KMS-11 (cell line): ENCODE measurements around the gene PCNX1.
A peak's percentile ranks its signal among the peaks of the same experiment; 100 is the strongest.
"Not testable (repeated sequence)": the region's sequence is repeated elsewhere in the genome, so short reads cannot be mapped to it uniquely, and the experiment has no call there.

Source experiments
- H2AFZ ChIP-seq: fragments of 200-600 bp; sonication (generic); 2 replicates; pipeline ENCODE4 v1.6.1; 2016; ENCODE audit warnings: antibody characterized with exemption, mixed run types, low read depth
- H3K27ac ChIP-seq: fragments of 200-600 bp; sonication (generic); 2 replicates; pipeline ENCODE4 v1.6.1; 2016; ENCODE audit warnings: mild to moderate bottlenecking, mixed run types
- H3K27me3 ChIP-seq: fragments of 200-600 bp; sonication (generic); 2 replicates; pipeline ENCODE4 v1.6.1; 2017; ENCODE audit warnings: mild to moderate bottlenecking, low read depth, mixed run types, moderate library complexity; ENCODE audit not compliant: insufficient read depth
- H3K36me3 ChIP-seq: fragments of 200-600 bp; sonication (generic); 2 replicates; pipeline ENCODE4 v1.6.1; 2017; ENCODE audit warnings: mild to moderate bottlenecking, mixed run types; ENCODE audit not compliant: insufficient read depth
- H3K4me1 ChIP-seq: fragments of 200-600 bp; sonication (generic); 2 replicates; pipeline ENCODE4 v1.6.1; 2016; ENCODE audit warnings: mild to moderate bottlenecking, low read depth, mixed run types; ENCODE audit not compliant: poor library complexity, severe bottlenecking
- H3K4me2 ChIP-seq: fragments of 200-600 bp; sonication (generic); 2 replicates; pipeline ENCODE4 v1.7.0; 2016; ENCODE audit warnings: mild to moderate bottlenecking, mixed run types
- H3K4me3 ChIP-seq: fragments of 200-600 bp; sonication (generic); IDR thresholded peaks from 2 replicates; pipeline ENCODE4 v1.6.1; 2017; ENCODE audit warnings: low read depth, low read length, mixed read lengths; ENCODE audit not compliant: insufficient read depth
- H3K79me2 ChIP-seq: fragments of 200-600 bp; sonication (generic); 2 replicates; pipeline ENCODE4 v1.6.1; 2016; ENCODE audit warnings: low read depth, mixed run types; ENCODE audit not compliant: insufficient read depth
- H3K9ac ChIP-seq: fragments of 200-600 bp; sonication (generic); 2 replicates; pipeline ENCODE4 v1.6.1; 2016; ENCODE audit warnings: mild to moderate bottlenecking, mixed run types
- H4K20me1 ChIP-seq: fragments of 200-600 bp; sonication (generic); 2 replicates; pipeline ENCODE4 v1.6.1; 2016; ENCODE audit warnings: mild to moderate bottlenecking, mixed run types; ENCODE audit not compliant: insufficient read depth
- CTCF ChIP-seq: fragments of 200-600 bp; sonication (generic); conservative IDR thresholded peaks from 2 replicates; pipeline ENCODE4 v1.6.1; 2017; ENCODE audit warnings: low read depth, mild to moderate bottlenecking, antibody characterized with exemption, low read length, moderate library complexity, mixed read lengths

The PCNX1 gene

DNA sequence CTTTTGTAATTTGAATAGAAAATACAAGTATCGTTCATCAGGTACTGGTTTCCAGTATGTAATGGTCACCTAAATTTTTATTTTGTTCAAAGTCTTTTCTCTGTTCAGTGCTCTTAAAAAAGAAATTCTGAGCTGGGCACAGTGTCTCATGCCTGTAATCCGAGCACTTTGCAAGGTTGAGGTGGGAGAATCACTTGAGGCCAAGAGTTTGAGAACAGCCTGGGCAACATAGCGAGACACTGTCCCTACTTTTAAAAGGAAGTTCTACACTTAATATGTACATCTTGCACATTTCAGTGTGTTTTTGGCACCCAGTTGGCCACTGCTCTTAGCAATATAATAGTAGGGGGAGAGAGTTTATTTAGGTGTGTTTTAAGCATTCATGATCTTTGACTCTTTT, 27.9 kb downstream of the PCNX1 start:
- Histone ChIP-seq H3K9ac (no peak overlapping the region), H2AFZ (no peak overlapping the region), H4K20me1 (no peaks in the 10 kb centered on the region), H3K27ac (peak overlapping the region; percentile 46; the same call in 1 of the 2 replicates), H3K4me1 (peaks cover 22% of the 10 kb centered on the region), H3K79me2 (peaks cover 24% of the 10 kb centered on the region; the same call in 1 of the 2 replicates), H3K4me2 (0 out of 2 replicates have a peak overlapping the region, but pooled peaks have one; percentile 3), H3K27me3 (no peaks in the 10 kb centered on the region), H3K4me3 (no peak overlapping the region), H3K36me3 (no peaks in the 10 kb centered on the region)
- no peak for TF ChIP-seq CTCF

- H3K27me3 ChIP-seq, H3K4me1 ChIP-seq, H3K79me2 ChIP-seq: not testable (repeated sequence)
Observed at GRCh38 chr14:70939693-70940092, 32.4 kb downstream of the PCNX1 start.

GRCh38 chr14:70941637-70942341, 34.5 kb downstream of the PCNX1 start:
- not testable (repeated sequence) for H3K79me2 ChIP-seq, H3K4me1 ChIP-seq, H3K4me3 ChIP-seq, H3K9ac ChIP-seq, H2AFZ ChIP-seq, H3K4me2 ChIP-seq, H3K27me3 ChIP-seq, H3K36me3 ChIP-seq, H3K27ac ChIP-seq, H4K20me1 ChIP-seq

More at GRCh38 chr14:70939693-70940092, 32.4 kb downstream of the PCNX1 start:
- H3K4me2 ChIP-seq, H3K4me3 ChIP-seq, H3K36me3 ChIP-seq, H3K27ac ChIP-seq, H2AFZ ChIP-seq, H4K20me1 ChIP-seq, H3K9ac ChIP-seq: not testable (repeated sequence)

GRCh38 chr14:70942342-70942706, 35.1 kb downstream of the PCNX1 start:
- no peak for TF ChIP-seq CTCF
- Histone ChIP-seq H3K4me3 (no peak overlapping the region), H3K36me3 (no peaks in the 10 kb centered on the region), H3K9ac (no peak overlapping the region), H3K79me2 (no peaks in the 10 kb centered on the region; the same call in 1 of the 2 replicates), H2AFZ (no peak overlapping the region), H3K27ac (no peak overlapping the region), H3K4me2 (no peak overlapping the region), H4K20me1 (no peaks in the 10 kb centered on the region), H3K27me3 (no peaks in the 10 kb centered on the region), H3K4me1 (no peaks in the 10 kb centered on the region)

DNA sequence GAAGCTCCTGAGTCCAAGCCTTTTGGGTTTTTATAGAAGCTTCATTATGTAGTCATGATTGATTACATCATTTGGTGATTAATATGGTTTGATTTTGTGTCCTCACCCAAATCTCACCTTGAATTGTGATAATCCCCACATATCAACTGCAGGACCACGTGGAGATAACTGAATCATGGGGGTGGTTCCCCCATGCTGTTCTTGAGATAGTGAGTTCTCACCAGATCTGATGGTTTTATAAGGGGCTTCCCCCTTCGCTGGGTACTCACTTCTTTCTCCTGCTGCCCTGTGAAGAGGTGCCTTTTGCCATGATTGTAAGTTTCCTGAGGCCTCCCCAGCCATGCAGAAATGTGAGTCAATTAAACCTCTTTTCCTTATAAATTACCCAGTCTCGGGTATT, 35.5 kb downstream of the PCNX1 start:
- not testable (repeated sequence) for H3K79me2 ChIP-seq, H3K4me2 ChIP-seq, H3K4me3 ChIP-seq, H4K20me1 ChIP-seq, H2AFZ ChIP-seq, H3K27ac ChIP-seq, H3K9ac ChIP-seq, H3K27me3 ChIP-seq, H3K36me3 ChIP-seq, H3K4me1 ChIP-seq

DNA sequence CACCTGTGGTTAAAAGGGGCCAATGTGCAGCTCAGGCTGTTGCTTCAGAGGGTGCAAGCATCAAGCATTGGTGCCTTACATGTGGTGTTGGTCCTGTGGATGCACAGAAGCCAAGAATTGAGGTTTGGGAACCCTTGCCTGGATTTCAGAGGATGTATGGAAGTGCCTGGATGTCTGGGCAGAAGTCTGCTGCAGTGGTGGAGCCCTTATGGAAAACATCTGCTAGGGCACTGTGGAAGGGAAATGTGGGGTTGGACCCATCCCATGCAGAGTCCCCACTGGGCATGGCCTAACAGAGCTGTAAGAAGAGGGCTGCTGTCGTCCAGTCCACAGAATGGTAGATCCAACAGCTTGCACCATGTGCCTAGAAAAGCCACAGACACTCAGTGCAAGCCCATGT, 36.6 kb downstream of the PCNX1 start:
- Histone ChIP-seq H3K4me2 (no peak overlapping the region), H3K4me3 (no peak overlapping the region), H3K4me1 (no peaks in the 10 kb centered on the region), H3K9ac (no peak overlapping the region), H2AFZ (no peak overlapping the region), H3K36me3 (no peaks in the 10 kb centered on the region), H3K27ac (no peak overlapping the region), H4K20me1 (no peaks in the 10 kb centered on the region), H3K27me3 (no peaks in the 10 kb centered on the region), H3K79me2 (no peaks in the 10 kb centered on the region; the same call in 1 of the 2 replicates)
- TF ChIP-seq CTCF: no peak
